Astrocyte (in vitro differentiated cells and primary cell): ENCODE results near the gene ADGRG6. TPM values are rescaled to one million over a fixed set of nuclear protein-coding genes. Genes with fewer than 3 reads are reported as not detected.

Experiments used
- DNase-seq: peaks from one replicate; pipeline ENCODE4 v3.0.0-alpha.2; 2010; ENCODE audit warnings: low read depth
- FAIRE-seq: peaks from 2 replicates; lab custom pipeline; 2011; peaks lifted over from hg19 to GRCh38; lab: Jason Lieb, UNC
- H2AFZ ChIP-seq: 2 replicates; pipeline ENCODE4 v1.6.0; 2012; ENCODE audit warnings: low read depth, low read length, inconsistent platforms
- H3K27ac ChIP-seq: 2 replicates; pipeline ENCODE4 v1.5.1; 2011; ENCODE audit warnings: low read depth, low read length, inconsistent platforms
- H3K27me3 ChIP-seq: 2 replicates; pipeline ENCODE4 v1.6.0; 2011; ENCODE audit warnings: low read length, inconsistent platforms; ENCODE audit not compliant: insufficient read depth
- H3K36me3 ChIP-seq: 2 replicates; pipeline ENCODE4 v1.5.1; 2011; ENCODE audit warnings: low read length, inconsistent platforms; ENCODE audit not compliant: insufficient read depth
- H3K4me1 ChIP-seq: 2 replicates; pipeline ENCODE4 v1.5.1; 2011; ENCODE audit warnings: low read length, inconsistent platforms; ENCODE audit not compliant: insufficient read depth
- H3K4me2 ChIP-seq: 2 replicates; pipeline ENCODE4 v1.6.0; 2012; ENCODE audit warnings: low read length, inconsistent platforms
- H3K4me3 ChIP-seq: 2 replicates; pipeline ENCODE4 v1.5.1; 2011; ENCODE audit warnings: low read depth, mild to moderate bottlenecking, low read length, inconsistent platforms; ENCODE audit not compliant: insufficient read depth
- H3K79me2 ChIP-seq: 2 replicates; pipeline ENCODE4 v1.6.0; 2012; ENCODE audit warnings: mild to moderate bottlenecking, low read length, inconsistent platforms; ENCODE audit not compliant: insufficient read depth
- H3K9ac ChIP-seq: 2 replicates; pipeline ENCODE4 v1.6.0; 2012; ENCODE audit warnings: mild to moderate bottlenecking, low read length, inconsistent platforms
- H3K9me3 ChIP-seq: 2 replicates; pipeline ENCODE4 v1.5.1; 2012; ENCODE audit warnings: low read depth, mild to moderate bottlenecking, low read length, inconsistent platforms; ENCODE audit not compliant: insufficient read depth
- H4K20me1 ChIP-seq: 2 replicates; pipeline ENCODE4 v1.6.0; 2012; ENCODE audit warnings: low read length, inconsistent platforms; ENCODE audit not compliant: insufficient read depth
- H3K27ac Mint-ChIP-seq: one replicate; pipeline ENCODE4 v1.8.0; 2021; ENCODE audit warnings: mild to moderate bottlenecking, mixed read lengths; ENCODE audit not compliant: unreplicated experiment
- H3K27me3 Mint-ChIP-seq: one replicate; pipeline ENCODE4 v1.8.0; 2021; ENCODE audit warnings: low read depth, mixed read lengths; ENCODE audit not compliant: unreplicated experiment
- H3K36me3 Mint-ChIP-seq: one replicate; pipeline ENCODE4 v1.8.0; 2021; ENCODE audit warnings: low read depth, mixed read lengths; ENCODE audit not compliant: unreplicated experiment
- H3K4me1 Mint-ChIP-seq: one replicate; pipeline ENCODE4 v1.8.0; 2021; ENCODE audit warnings: low read depth, mixed read lengths; ENCODE audit not compliant: unreplicated experiment
- H3K4me3 Mint-ChIP-seq: one replicate; pipeline ENCODE4 v1.8.0; 2021; ENCODE audit warnings: mild to moderate bottlenecking, moderate library complexity, mixed read lengths; ENCODE audit not compliant: unreplicated experiment
- H3K9me3 Mint-ChIP-seq: one replicate; pipeline ENCODE4 v1.8.0; 2021; ENCODE audit warnings: mild to moderate bottlenecking, mixed read lengths; ENCODE audit not compliant: unreplicated experiment
- EZH2 ChIP-seq: IDR thresholded peaks from 2 replicates; pipeline ENCODE4 v1.6.1; 2012; ENCODE audit warnings: mild to moderate bottlenecking, low read length, inconsistent platforms; ENCODE audit not compliant: insufficient read depth
- total RNA-seq: library from RNA; stranded (reverse); gene quantifications from 2 replicates; pipeline ENCODE4 v1.2.1, GENCODE V29; 2021
- TF ChIP-seq, protein P1 (sequence below): IDR thresholded peaks from 2 replicates; pipeline ENCODE4 v1.5.1; 2011; ENCODE audit warnings: low read depth, mild to moderate bottlenecking, inconsistent platforms, low read length, moderate library complexity; ENCODE audit not compliant: insufficient read depth

ADGRG6 gene
- total RNA-seq, 1 donor from 2014 or later: 98.2 TPM

DNA sequence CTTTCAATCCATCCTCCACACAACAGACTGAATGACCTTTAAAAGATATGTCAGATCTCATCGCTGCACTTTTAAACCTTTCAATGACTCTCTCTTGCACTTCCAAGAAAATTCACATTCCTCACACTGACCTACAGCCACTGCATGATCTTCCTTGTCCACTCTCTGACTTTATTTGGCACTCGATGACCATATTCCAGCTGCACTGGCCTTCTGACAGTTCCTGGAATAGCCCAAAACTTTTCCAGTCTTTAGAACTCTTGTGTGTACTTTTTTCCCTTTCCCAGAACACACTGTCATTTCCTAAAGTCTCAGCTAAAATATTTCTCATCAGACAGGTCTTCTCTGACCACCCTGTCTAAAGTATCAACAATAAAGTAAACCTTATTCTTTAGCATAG lies 174.6 kb downstream of the ADGRG6 start:
- H2AFZ ChIP-seq: no peak overlapping the region
- no peaks in the 10 kb centered on the region for H3K36me3 Mint-ChIP-seq

DNA sequence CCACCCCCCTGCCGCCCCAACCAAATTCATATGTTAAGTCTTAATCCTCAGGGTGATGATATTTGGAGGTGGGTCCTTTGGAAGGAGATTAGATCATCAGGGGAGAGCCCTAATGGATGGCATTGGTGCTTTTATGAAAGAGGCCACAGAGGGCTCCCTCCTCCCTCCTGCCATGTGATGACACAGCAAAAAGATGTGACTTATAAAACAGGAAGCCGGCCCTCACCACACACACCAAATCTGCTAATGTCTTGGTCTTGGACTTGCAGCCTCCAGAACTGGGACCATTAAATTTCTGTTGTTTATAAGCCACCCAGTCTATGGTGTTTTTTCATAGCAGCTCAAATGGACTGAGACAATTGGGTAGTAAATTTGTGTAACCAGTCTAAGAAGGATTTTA lies 176.3 kb downstream of the ADGRG6 start:
- no peak overlapping the region for H3K4me3 ChIP-seq
- no peaks in the 10 kb centered on the region for H3K9me3 ChIP-seq
- Mint-ChIP-seq H3K36me3 (no peaks in the 10 kb centered on the region), H3K9me3 (no peaks in the 10 kb centered on the region), H3K27ac (no peak overlapping the region), H3K27me3 (no peaks in the 10 kb centered on the region), H3K4me1 (no peaks in the 10 kb centered on the region), H3K4me3 (no peak overlapping the region)
- no peaks in the 10 kb centered on the region for H3K27me3 ChIP-seq
- DNase-seq (no peak), FAIRE-seq (no peak)
- H3K36me3 ChIP-seq: no peaks in the 10 kb centered on the region
- H3K4me2 ChIP-seq: no peak overlapping the region
- no peaks in the 10 kb centered on the region for H3K4me1 ChIP-seq
- no peak overlapping the region for H3K27ac ChIP-seq
- TF ChIP-seq, protein P1, sequence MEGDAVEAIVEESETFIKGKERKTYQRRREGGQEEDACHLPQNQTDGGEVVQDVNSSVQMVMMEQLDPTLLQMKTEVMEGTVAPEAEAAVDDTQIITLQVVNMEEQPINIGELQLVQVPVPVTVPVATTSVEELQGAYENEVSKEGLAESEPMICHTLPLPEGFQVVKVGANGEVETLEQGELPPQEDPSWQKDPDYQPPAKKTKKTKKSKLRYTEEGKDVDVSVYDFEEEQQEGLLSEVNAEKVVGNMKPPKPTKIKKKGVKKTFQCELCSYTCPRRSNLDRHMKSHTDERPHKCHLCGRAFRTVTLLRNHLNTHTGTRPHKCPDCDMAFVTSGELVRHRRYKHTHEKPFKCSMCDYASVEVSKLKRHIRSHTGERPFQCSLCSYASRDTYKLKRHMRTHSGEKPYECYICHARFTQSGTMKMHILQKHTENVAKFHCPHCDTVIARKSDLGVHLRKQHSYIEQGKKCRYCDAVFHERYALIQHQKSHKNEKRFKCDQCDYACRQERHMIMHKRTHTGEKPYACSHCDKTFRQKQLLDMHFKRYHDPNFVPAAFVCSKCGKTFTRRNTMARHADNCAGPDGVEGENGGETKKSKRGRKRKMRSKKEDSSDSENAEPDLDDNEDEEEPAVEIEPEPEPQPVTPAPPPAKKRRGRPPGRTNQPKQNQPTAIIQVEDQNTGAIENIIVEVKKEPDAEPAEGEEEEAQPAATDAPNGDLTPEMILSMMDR: no peak
- TF ChIP-seq EZH2: no peak
- H3K79me2 ChIP-seq: no peaks in the 10 kb centered on the region
- no peaks in the 10 kb centered on the region for H4K20me1 ChIP-seq
- no peak overlapping the region for H2AFZ ChIP-seq
- no peak overlapping the region for H3K9ac ChIP-seq

More for the DNA sequence above, 174.6 kb downstream of the ADGRG6 start:
- Histone ChIP-seq H3K4me1 (no peaks in the 10 kb centered on the region), H3K9me3 (no peaks in the 10 kb centered on the region), H3K27me3 (no peaks in the 10 kb centered on the region), H3K79me2 (no peaks in the 10 kb centered on the region), H3K9ac (no peak overlapping the region), H3K27ac (no peak overlapping the region), H3K36me3 (no peaks in the 10 kb centered on the region), H3K4me3 (no peak overlapping the region), H4K20me1 (no peaks in the 10 kb centered on the region), H3K4me2 (no peak overlapping the region)
- Mint-ChIP-seq H3K4me3 (no peak overlapping the region), H3K4me1 (no peaks in the 10 kb centered on the region), H3K27ac (no peak overlapping the region), H3K9me3 (no peaks in the 10 kb centered on the region), H3K27me3 (no peaks in the 10 kb centered on the region)
- FAIRE-seq: no peak
- no peak for DNase-seq
- TF ChIP-seq EZH2: no peak
- TF ChIP-seq, protein P1: no peak

DNA sequence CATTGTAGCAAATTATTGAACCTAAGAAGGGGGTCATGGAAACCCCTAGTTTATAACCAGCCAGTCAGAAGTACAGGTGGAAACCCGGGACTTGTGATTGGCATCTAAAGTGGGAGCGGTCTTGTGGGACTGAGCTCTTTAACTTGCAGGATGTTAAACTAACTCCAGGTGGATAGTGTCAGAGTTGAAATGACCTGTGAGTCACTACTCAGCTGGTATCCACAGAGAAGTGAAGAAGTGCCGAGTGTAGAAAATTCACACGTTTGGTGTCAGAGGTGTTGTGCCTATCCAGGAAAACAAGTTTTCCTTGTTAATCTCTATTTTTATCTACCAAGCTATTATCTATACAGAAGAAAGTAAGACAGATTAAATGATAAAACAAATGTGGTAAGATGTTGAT lies 179.7 kb downstream of the ADGRG6 start:
- Histone ChIP-seq H2AFZ (no peak overlapping the region), H3K36me3 (no peaks in the 10 kb centered on the region), H3K4me2 (no peak overlapping the region), H3K4me1 (no peaks in the 10 kb centered on the region), H3K9ac (no peak overlapping the region), H4K20me1 (no peaks in the 10 kb centered on the region), H3K27ac (no peak overlapping the region), H3K4me3 (no peak overlapping the region), H3K79me2 (no peaks in the 10 kb centered on the region), H3K9me3 (no peaks in the 10 kb centered on the region), H3K27me3 (no peaks in the 10 kb centered on the region)
- no peak overlapping the region for H3K27ac Mint-ChIP-seq
- H3K4me3 Mint-ChIP-seq: no peak overlapping the region
- TF ChIP-seq EZH2: no peak
- TF ChIP-seq, protein P1: no peak
- FAIRE-seq (no peak), DNase-seq (no peak)
- no peaks in the 10 kb centered on the region for H3K27me3 Mint-ChIP-seq
- H3K36me3 Mint-ChIP-seq: no peaks in the 10 kb centered on the region
- no peaks in the 10 kb centered on the region for H3K4me1 Mint-ChIP-seq
- peaks cover 2% of the 10 kb centered on the region for H3K9me3 Mint-ChIP-seq
